NCI-H226 (cell line): Measurements from ENCODE around the gene NPR3.

Source experiments
- DNase-seq: peaks from one replicate; pipeline ENCODE4 v3.0.0-alpha.2; 2015

Gene NPR3

GRCh38 chr5:32712481-32713360 lies 1.6 kb downstream of the NPR3 start:
- no peak for DNase-seq

- no peak for DNase-seq
Measured at GRCh38 chr5:32713361-32713769, 2.2 kb downstream of the NPR3 start.

- DNase-seq = no peak
Measured at GRCh38 chr5:32713770-32714381, 2.8 kb downstream of the NPR3 start.

DNA sequence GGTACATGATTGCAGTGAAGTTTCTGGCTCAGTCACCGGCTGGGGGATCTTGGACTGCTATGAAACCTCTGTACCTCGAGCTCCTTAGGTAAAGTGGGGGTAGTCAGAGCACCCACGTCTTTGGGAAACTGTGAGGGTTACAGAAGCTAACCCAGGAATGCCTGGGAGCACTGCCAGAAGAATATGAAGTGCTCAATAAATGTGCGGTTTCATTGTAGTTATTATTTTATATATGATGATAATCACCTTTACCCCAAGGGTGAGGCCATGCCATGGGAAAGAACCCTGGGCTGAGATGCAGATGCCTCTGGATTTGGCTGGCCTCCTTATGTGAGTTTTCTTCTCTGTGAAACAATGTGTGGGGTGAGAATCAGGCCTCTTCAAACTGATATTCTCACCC lies 3.7 kb downstream of the NPR3 start:
- peak; percentile 63 for DNase-seq

DNA sequence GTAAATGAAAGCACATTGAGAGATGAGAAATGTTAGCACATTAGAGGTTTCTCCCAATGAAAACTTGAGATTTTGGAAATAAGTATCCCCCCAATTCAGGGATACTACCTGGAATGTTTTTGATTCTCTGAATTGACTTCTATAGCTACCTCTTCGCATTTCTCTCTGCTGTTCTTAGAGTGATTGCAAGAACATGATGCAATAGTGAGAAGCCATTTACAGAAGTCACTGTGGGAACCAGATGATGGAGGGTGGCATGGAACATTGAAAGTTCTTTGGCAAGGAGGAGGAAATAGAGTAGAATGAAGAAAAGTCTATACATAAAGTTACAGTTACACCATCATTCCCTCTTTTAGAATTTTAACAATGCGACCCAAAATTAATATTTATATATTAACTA lies 9.2 kb downstream of the NPR3 start:
- no peak for DNase-seq

GRCh38 chr5:32721626-32722025 lies 10.5 kb downstream of the NPR3 start:
- DNase-seq = no peak

GRCh38 chr5:32722957-32723356 lies 11.8 kb downstream of the NPR3 start:
- DNase-seq = no peak

DNA sequence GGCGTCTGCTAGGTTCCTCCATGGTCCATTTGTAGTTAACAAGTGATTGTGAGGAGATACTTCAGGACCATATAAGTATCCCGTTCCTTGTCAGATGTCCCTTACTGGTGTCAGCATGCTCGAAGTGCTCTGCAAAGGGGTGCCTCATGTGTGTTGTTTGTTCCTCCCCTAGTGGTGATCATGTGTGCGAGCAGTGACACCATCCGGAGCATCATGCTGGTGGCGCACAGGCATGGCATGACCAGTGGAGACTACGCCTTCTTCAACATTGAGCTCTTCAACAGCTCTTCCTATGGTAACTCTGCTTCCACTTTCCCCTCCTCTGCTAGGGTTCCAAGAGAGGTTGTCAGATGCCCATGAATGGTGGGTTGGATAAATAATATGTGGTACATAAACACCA lies 13.4 kb downstream of the NPR3 start:
- no peak for DNase-seq

GRCh38 chr5:32726086-32726557 lies 15.0 kb downstream of the NPR3 start:
- DNase-seq = peak; percentile 63

DNA sequence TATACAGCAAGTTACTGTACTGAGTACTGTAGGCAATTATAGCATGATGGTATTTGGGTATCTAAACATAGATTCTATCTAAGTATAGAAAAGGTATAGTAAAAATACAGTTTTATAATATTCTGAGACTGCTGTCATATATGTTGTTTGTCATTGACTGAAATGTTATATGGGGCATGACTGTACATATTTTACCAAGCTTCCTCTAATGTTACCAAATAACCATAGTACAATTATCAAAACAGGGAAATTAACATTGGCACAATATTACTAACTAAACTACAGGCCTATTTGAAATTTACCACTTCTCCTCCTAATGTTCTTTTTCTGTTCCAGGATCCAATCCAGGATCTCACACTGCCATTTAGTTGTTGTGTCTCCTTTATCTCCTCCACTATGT lies 18.5 kb downstream of the NPR3 start:
- DNase-seq = no peak

DNA sequence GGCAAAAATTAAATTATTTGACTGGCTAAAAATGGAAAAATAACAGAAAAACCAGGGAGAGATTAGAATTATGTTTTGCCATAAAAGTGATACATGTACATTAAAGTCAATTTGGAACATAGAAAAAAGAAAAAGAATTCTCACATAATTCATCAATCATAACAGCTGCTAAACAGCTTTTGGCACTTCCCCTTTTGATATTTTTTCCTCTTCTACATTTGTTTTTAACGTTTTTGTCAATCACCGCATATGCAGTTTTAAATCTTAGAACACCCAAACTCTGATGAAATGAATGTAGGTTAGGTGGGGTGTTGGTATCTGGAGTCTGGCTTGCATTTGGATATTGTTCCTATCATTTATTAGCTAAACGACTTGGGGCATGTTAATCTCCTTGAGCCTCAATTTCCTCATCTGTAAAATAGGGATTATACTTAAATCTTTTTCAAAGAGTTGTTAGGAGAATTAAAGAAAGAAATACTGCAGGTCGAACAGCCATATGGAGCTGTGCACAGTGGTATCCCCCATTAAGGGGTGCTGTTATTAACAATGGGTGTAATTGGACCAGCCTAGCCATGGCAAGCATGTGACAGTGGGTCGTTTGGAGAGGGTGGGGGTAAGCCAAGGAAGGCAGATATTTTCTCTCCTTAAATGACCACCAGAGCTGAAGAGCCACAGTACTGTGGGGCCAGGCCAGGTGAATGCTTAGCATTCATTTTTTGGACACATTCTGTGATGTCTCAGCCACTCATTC lies 22.6 kb downstream of the NPR3 start:
- DNase-seq = no peak

- DNase-seq = no peak
Measured at GRCh38 chr5:32734827-32735378, 23.8 kb downstream of the NPR3 start.

DNA sequence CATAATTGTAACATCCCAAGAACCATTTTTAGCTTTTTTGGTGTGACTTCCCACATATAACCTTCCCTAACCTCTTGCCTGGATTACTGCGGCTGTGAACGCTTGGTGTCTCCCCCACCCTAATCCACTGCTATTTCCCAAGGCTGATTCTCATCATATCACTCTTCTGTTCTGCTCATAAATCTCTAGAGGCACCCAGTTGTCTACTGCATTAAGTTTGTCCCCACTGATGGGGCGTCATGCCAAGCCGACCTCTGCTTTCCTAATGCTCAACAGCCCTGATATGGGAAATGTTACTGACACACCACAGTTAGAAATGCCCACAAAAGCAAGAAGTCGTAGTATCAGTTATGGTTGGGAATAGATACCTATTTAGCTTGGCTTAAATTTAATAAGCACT lies 24.4 kb downstream of the NPR3 start:
- DNase-seq = no peak

DNA sequence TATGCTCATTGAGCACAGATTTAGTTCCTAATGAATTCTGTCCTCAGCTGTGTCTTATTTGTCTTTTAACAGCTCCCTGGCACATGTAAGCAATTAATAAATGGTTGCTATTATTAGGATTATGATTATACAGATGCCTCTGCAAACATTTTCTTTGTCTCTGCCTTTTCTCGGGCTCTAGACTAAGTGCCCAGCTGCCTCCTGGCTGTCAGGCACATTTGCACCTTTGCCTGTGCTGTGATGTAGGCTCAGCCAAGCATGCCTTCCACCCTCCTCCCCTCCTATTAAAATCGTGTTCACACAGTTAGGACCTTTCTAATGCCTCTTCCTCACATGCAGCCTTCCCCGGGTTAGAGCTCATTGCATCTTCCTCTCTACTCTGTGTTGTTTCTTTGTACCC lies 25.7 kb downstream of the NPR3 start:
- DNase-seq = no peak

GRCh38 chr5:32740651-32741050 lies 29.5 kb downstream of the NPR3 start:
- DNase-seq = no peak

DNA sequence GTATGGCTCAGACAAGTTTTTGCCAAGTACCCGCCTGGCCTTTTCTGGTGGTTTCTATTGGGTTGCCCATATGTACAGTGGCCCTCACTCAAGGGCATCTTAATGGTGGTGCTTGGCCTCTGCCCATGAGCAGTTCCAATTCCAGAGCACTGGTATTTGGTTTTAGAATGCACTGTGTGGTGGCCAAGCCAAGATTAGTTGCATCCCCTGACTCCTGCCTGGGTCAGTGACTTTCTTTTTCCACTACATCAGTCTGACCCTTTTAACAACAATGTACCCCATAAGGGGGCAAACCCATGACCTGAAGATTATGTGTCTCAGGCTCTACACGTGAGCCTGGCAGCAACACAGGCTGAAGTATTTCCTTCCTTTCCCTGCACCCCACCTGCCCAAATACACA lies 34.2 kb downstream of the NPR3 start:
- no peak for DNase-seq

- no peak for DNase-seq
Measured at GRCh38 chr5:32752411-32752810, 41.3 kb downstream of the NPR3 start.

GRCh38 chr5:32753051-32753450 lies 41.9 kb downstream of the NPR3 start:
- DNase-seq = no peak

- DNase-seq = no peak
Measured at GRCh38 chr5:32753765-32754164, 42.6 kb downstream of the NPR3 start.

GRCh38 chr5:32754284-32754683 lies 43.2 kb downstream of the NPR3 start:
- no peak for DNase-seq

- no peak for DNase-seq
Measured at GRCh38 chr5:32760091-32760509, 49.0 kb downstream of the NPR3 start.

DNA sequence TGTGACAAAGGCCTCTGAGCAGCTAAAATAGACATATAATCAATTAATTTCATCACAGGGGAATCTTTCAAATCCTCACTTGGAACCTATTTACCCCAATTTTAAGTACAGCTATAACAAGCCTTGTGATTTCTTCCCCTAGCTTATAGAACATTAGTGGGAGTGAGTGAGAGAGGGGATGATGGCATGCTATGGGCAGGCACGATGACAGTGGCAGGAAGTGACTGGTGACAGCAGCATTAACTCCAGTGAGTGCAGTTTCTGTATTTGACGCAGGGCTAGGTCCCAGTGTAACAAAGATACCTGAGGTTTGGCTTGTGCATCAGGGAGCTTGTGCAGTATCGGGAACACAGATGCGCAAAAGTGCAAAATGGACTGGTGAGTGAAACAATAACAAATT lies 54.1 kb downstream of the NPR3 start:
- no peak for DNase-seq

DNA sequence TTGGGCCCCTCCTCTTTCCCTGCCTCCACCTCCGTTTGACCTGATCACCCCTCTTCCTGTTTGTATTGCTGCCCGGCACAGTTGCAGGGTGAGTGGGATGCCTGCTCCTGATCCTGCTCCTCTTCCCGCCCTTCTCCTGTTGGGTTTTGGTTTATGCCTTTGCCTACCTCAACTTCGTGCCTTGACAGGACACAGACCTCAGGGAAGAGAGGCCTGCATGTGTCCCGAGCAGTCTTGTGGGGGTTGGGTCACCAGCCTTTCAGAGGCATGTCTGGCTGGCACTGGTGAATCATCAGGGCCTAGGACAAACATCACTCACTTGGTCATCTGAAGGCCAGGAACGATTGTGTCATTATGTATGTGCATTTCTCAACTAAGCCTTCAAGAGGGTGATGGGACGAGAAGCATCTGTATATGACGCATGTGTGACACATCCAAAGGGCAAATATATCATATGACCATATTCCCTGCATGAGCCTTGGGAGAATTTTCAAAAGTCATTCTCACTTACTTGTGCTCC lies 56.9 kb downstream of the NPR3 start:
- DNase-seq = no peak
